ENCODE data around the gene ZC3H13. TPM values are rescaled to one million over a fixed set of nuclear protein-coding genes. Genes with fewer than 3 reads are reported as not detected.

Gene ZC3H13
- total RNA-seq, 1 experiment from 2014 or later, result 36.9 TPM

- H3K27me3 ChIP-seq (ENCODE audit: insufficient read depth, low read depth), result no peaks in the 10 kb centered on the region
- no peaks in the 10 kb centered on the region for H3K9me3 ChIP-seq (ENCODE audit: insufficient read depth, low read depth)
- H3K27ac ChIP-seq, result no peak overlapping the region
- BruUV-seq (replicated peaks), result no TSS peak
- H4K20me1 ChIP-seq (ENCODE audit: insufficient read depth), result no peaks in the 10 kb centered on the region
- no peaks in the 10 kb centered on the region for H3K9me2 ChIP-seq (ENCODE audit: insufficient read depth)
- no peaks in the 10 kb centered on the region for H3K79me2 ChIP-seq (ENCODE audit: low read depth)
- POLR2A ChIA-PET (ENCODE audit: unreplicated experiment), result interaction anchor here (0.6 kb wide), 1 partner anchor 173 kb away, joined by 33 read pairs; the partner anchor contains the start of gene LCP1
- DNase-seq, result no peak
- TF ChIP-seq EZH2 (IDR thresholded peaks at IDR 0.05; ENCODE audit: low read depth) (no peak), CTCF (conservative IDR thresholded peaks at IDR 0.05) (no peak)
- H3F3A ChIP-seq (ENCODE audit: insufficient read depth, low read depth), result peaks cover 7% of the 10 kb centered on the region; the same call in 1 of the 2 replicates
- intact Hi-C loops (cut with micrococcal nuclease; ENCODE audit: unreplicated experiment), result no loop called here
- CTCF ChIA-PET, result no interaction called here
- no peak overlapping the region for H2AFZ ChIP-seq
- H3K4me2 ChIP-seq, result no peak overlapping the region
- no peak overlapping the region for H3K4me3 ChIP-seq
- H3K36me3 ChIP-seq (ENCODE audit: low read depth), result peaks cover 9% of the 10 kb centered on the region
- no peaks in the 10 kb centered on the region for H3K4me1 ChIP-seq (replicated peaks; ENCODE audit: insufficient read depth)
These were observed 43.9 kb downstream of the ZC3H13 start for GRCh38 chr13:46008631-46009030.

- no TSS peak for BruUV-seq (replicated peaks)
These were observed 45.7 kb downstream of the ZC3H13 start for GRCh38 chr13:46006688-46007452.

DNA sequence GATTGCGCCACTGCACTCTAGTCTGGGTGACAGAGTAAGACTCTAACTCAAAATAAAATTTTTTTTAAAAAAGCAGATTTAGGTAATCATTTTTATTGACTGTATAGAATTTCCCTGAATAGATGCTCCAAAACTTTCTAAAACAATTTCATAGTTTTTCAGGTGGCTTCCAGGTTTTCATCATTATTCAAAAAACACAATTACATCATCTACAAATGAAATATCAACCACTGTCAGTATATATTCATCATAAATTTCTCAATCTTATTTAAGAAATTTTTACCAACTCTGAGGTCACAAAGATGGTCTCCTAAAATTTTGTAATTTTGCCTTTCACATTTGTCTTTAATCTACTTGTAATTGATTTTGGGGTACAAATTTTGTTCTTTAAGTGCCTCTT is 48.1 kb downstream of the ZC3H13 start:
- DNase-seq, result no peak
- no TSS peak for BruUV-seq (replicated peaks)
- Histone ChIP-seq H3K36me3 (ENCODE audit: low read depth) (peaks cover 42% of the 10 kb centered on the region; the same call in 1 of the 2 replicates), H3K4me3 (no peak overlapping the region), H3K27me3 (ENCODE audit: insufficient read depth, low read depth) (no peaks in the 10 kb centered on the region), H3K4me1 (replicated peaks; ENCODE audit: insufficient read depth) (no peaks in the 10 kb centered on the region), H4K20me1 (ENCODE audit: insufficient read depth) (no peaks in the 10 kb centered on the region), H3K4me2 (no peak overlapping the region), H3K27ac (no peak overlapping the region), H3F3A (ENCODE audit: insufficient read depth, low read depth) (no peaks in the 10 kb centered on the region; the same call in 1 of the 2 replicates), H3K79me2 (ENCODE audit: low read depth) (no peaks in the 10 kb centered on the region), H3K9me2 (ENCODE audit: insufficient read depth) (no peaks in the 10 kb centered on the region), H3K9me3 (ENCODE audit: insufficient read depth, low read depth) (no peaks in the 10 kb centered on the region), H2AFZ (no peak overlapping the region)
- ChIA-PET POLR2A (ENCODE audit: unreplicated experiment) (no interaction called here), CTCF (no interaction called here)
- TF ChIP-seq EZH2 (IDR thresholded peaks at IDR 0.05; ENCODE audit: low read depth), result no peak
- no peak for TF ChIP-seq CTCF (conservative IDR thresholded peaks at IDR 0.05)
- intact Hi-C loops (cut with micrococcal nuclease; ENCODE audit: unreplicated experiment), result no loop called here

More at GRCh38 chr13:46006688-46007452, 45.7 kb downstream of the ZC3H13 start:
- H2AFZ ChIP-seq, result no peak overlapping the region
- POLR2A ChIA-PET (ENCODE audit: unreplicated experiment), result no interaction called here
- H3F3A ChIP-seq (ENCODE audit: insufficient read depth, low read depth), result peaks cover 3% of the 10 kb centered on the region; the same call in 1 of the 2 replicates
- H3K4me2 ChIP-seq, result no peak overlapping the region
- intact Hi-C loops (cut with micrococcal nuclease; ENCODE audit: unreplicated experiment), result no loop called here
- H3K4me3 ChIP-seq, result no peak overlapping the region
- no peaks in the 10 kb centered on the region for H3K4me1 ChIP-seq (replicated peaks; ENCODE audit: insufficient read depth)
- CTCF ChIA-PET, result no interaction called here
- no peaks in the 10 kb centered on the region for H3K27me3 ChIP-seq (ENCODE audit: insufficient read depth, low read depth)
- no peak overlapping the region for H3K27ac ChIP-seq
- TF ChIP-seq CTCF (conservative IDR thresholded peaks at IDR 0.05), result no peak
- TF ChIP-seq EZH2 (IDR thresholded peaks at IDR 0.05; ENCODE audit: low read depth), result no peak
- DNase-seq, result no peak
- no peaks in the 10 kb centered on the region for H3K9me3 ChIP-seq (ENCODE audit: insufficient read depth, low read depth)
- H3K36me3 ChIP-seq (ENCODE audit: low read depth), result peaks cover 23% of the 10 kb centered on the region
- no peaks in the 10 kb centered on the region for H3K79me2 ChIP-seq (ENCODE audit: low read depth)
- no peaks in the 10 kb centered on the region for H3K9me2 ChIP-seq (ENCODE audit: insufficient read depth)
- no peaks in the 10 kb centered on the region for H4K20me1 ChIP-seq (ENCODE audit: insufficient read depth)
